ENCODE measurements around the gene NCSTN.

NCSTN gene

GRCh38 chr1:160406131-160406968 lies 63.2 kb downstream of the NCSTN start:
- no peak for DNase-seq (ENCODE audit: low read depth)

DNA sequence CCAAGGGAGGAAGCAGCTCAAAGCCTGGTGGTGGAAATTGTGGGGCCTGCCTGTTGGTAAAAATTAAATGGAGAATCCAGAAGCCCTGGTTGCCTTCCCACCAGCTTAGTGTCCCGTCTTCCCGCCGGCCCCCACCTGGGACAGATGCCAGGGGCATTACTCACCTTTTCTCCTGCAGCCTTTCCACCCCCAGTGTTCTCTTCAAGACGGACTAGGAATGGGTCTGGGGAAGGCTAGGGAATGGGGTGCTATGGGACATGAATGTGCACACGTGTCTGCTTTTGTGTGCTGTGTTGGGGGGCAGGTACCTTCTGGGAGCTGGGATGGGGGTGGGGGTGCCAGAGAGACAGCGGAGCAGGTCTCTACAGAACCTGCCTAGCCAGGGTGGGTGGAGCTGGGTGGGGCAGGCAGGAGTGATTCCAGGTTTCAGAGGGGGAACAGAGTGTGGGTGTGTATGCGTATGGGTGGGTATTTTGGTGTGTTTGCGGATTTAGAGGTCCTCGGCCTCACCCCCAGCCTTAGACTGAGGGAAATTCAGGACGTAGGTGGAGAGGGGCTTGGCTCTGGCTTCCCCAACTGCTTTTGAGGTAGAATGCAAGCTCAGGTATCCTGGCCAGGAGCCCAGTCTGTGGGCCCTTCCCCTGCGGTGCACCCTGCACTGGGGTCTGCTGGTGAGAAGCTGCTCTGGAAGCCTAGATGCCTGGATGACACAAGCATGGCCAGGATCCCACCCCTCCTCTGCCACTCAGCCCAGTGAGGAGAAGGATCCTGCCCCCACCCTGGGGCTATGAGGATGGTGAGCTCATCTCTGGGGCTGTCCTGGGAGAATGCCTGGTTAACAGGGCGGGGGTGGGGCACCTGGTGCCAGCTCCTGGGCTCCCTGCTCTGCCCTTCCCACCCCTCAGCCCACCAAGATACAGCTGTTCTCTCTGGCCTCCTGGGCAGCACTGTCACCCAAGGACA lies 64.9 kb downstream of the NCSTN start:
- no peak for DNase-seq (ENCODE audit: low read depth)

Measured in GM04504 (cell line).